ENCODE results near the gene RYR3.

GRCh38 chr15:33834892-33835743 is 524.4 kb downstream of the RYR3 start:
- TF ChIP-seq CTCF (IDR thresholded peaks at IDR 0.05; ENCODE audit: low read length) (no peak), EZH2 (optimal IDR thresholded peaks at IDR 0.05; ENCODE audit: low read depth, low read length) (no peak), EZH2phosphoT487 (IDR thresholded peaks at IDR 0.05; ENCODE audit: low read length) (no peak)
